GM20431 (cell line): ENCODE data around the gene CARMIL3.
"Not testable (repeated sequence)": the region's sequence is repeated elsewhere in the genome, so short reads cannot be mapped to it uniquely, and the experiment has no call there.

Experiments used
- in situ Hi-C: fragments of 300-500 bp; cut with MseI, MboI; formaldehyde crosslinking; loops from one replicate; pipeline ENCODE4 v1.15.0; 2020; ENCODE audit warnings: low sequenced_read_pairs; ENCODE audit not compliant: unreplicated experiment

The CARMIL3 gene

DNA sequence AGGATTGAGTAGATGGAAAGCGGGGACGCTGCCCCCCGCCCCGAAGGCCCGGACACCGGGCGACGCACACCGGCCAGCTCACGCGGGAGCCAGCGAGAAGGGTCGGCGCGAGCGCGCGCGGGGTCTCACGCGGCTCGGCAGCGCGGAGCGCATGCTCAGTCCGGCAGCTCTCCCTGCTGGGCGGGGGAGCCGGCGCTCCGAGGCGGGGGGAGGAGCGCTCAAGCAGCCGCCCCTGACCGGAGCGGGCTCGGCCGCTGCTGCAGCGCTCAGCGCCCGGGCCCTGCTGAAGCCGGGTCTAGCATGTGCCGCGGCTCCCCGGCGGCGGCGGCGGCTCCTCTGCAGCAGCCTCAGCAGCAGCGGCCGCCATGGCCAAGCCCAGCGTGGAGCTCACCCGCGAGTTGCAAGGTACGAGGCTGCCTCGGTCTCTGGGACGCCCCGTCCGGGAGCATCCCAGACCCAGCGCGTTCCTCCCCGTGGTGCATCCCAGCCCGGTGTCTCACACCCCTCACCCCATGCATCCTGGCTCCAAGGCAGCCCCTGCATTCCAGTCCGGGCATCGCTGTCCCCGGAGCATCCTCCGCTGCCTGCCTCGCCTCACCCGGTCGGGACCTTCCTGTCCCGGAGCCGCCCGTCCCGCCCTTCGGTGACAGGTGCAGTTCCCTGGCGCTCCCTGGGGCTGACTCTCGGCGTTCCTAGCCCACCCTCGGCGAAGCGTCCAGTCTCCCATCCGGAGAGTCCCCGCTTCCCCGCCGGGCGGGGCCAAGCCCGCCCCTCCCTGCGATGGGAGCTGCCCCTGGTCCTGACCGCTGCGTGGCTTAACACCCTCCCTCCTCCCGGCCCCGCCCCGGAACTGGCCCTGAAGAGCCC, at the start of gene CARMIL3:
Gene CARMIL3, plus strand, starts transcription at position 221 of the 867 bp plus-strand sequence. Its CDS starts 145 bp downstream, at position 366.
- in situ Hi-C loops = no loop called here

- in situ Hi-C loops = not testable (repeated sequence)
Measured at GRCh38 chr14:24006471-24006816, 45.4 kb upstream of the CARMIL3 start.

DNA sequence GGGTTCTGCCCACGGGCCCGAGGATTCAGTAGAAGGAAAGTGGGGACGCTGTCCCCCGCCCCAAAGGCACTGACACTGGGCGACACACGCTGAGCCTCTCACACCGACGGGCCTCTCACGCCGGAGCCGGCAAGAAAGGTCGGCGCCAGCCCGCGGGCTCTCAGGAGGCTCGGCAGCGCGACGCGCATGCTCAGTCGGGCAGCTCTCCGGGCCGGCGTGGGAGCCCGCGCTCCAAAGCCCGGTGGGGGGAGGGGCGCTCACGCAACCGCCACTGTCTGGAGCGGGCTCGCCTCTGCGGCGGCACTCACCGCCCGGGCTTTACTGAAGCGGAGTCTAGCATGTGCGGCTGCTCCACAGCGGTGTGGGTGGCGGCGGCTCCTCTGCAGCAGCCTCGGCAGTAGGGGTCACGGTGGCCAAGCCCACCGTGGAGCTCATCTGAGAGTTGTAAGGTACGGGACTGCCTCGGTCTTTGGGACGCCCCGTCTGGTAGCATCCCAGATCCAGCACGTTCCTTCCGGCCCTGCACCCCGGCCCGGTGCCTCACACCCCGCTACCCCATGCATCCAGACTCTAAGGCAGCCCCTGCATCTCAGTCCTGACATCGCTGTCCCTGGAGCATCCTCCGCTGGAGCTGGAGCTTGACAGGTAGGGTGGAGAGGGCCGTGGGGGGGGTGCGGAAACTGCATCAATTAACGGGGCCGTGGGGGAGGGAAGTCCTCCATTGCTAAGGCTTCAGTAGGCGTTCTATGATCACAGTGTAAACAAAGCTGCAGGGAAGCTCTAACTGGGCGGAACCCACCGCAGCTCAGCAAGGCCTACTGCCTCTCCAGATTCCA, 44.8 kb upstream of the CARMIL3 start:
- in situ Hi-C loops = not testable (repeated sequence)

- in situ Hi-C loops = no loop called here
Measured at GRCh38 chr14:24011051-24011450, 40.8 kb upstream of the CARMIL3 start.

- in situ Hi-C loops = not testable (repeated sequence)
Measured at GRCh38 chr14:24012726-24013273, 39.0 kb upstream of the CARMIL3 start.

DNA sequence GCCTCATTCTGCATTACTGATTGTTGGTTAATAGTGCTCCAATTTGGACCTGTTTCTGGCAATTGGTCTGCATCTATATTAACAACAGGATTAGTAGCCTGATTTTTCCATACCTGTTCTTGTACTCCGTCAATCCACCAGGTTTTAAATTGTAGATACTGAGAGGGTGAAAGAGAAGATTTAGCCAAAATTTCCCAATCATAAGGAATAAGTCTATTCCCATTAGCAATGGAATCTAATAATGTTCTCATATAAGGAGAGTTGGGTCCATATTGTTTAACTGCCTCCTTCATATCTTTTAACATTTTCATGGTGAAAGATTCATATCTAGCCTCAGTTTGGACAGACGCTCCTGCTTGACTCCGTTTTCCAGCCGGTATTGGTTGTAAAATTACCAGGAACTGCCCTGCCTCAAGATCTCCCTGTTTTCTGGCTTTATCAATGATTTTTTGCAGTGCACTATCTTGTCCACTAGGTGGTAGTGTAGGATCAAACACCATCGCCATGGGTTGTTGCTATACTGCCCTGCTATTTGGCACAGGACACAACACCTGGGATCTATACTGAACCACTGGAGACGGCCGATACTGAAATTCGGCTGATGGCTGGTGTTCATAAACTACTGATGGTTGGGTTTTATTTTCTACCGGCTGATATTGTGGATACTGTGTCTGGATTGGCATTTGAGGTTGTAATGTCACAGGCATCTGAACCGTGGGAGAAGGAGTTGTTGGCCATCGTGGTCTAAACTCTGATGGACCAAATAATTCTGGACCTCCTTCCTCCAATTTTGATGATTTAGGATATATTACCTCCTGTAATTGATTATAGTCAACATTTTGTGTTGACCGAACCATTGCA, 37.9 kb upstream of the CARMIL3 start:
- in situ Hi-C loops = no loop called here

GRCh38 chr14:24015745-24016144, 36.1 kb upstream of the CARMIL3 start:
- in situ Hi-C loops = not testable (repeated sequence)

DNA sequence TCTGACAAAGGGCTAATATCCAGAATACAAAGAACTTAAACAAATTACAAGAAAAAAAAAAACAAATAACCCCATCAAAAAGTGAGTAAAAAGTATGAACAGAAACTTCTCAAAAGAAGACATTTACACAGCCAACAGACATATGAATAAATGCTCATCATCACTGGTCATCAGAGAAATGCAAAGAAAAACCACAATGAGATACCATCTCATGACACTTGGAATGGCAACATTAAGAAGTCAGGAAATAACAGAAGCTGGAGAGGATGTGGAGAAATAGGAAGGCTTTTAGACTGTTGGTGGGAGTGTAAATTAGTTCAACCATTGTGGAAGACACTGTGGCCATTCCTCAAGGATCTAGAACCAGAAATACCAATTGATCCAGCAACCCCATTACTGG, 32.8 kb upstream of the CARMIL3 start:
- in situ Hi-C loops = not testable (repeated sequence)

DNA sequence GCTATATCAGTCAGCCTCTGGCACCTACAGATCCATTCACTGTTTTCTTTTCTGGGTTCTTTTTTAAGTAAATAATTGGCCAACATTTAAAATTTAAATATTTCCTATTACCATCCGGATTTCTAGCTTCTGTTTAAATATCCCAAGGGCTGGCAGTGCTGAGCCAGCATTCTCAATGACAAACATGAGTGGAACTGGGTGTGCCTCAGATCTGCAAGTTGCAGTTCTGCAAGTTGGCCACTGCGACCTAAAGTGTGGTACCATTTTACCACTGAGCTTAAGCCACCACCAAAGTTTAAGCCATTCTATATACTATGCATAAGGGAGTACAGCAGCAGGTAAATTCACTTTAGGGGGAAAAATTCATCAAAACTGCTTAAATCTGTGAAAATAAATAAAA, 31.9 kb upstream of the CARMIL3 start:
- in situ Hi-C loops = not testable (repeated sequence)

DNA sequence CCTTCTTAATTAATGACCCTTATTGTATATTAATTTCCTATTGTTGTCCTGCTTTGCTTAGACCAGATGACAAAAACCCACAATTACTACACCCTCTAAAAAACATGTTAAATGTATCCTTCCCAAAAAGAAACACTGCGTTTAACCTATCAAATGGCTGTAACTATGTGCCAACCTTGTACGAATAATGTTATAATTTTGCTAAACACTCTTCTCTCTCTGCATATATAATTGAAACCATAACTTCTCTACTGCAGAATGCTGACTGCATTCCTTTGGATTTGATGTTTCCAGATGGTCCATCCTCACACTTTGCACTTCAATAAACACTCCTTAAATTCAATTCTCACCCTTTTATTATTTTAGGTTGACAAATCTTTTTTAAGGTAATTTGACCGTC, 31.3 kb upstream of the CARMIL3 start:
- in situ Hi-C loops = not testable (repeated sequence)

GRCh38 chr14:24024939-24025418, 26.8 kb upstream of the CARMIL3 start:
- in situ Hi-C loops = not testable (repeated sequence)

GRCh38 chr14:24029687-24030086, 22.1 kb upstream of the CARMIL3 start:
- in situ Hi-C loops = not testable (repeated sequence)

DNA sequence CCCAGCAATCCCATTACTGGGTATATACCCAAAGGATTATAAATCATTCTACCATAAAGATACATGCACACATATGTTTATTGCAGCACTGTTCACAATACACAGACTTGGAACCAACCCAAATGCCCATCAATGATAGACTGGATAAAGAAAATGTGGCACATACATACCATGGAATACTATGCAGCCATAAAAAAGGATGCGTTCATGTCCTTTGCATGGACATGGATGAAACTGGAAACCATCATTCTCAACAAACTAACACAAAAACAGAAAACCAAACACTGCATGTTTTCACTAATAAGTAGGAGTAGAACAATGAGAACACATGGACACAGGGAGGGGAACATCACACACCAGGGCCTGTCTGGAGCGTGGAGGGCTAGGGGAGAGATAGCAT, 20.5 kb upstream of the CARMIL3 start:
- in situ Hi-C loops = not testable (repeated sequence)

GRCh38 chr14:24032727-24033418, 18.9 kb upstream of the CARMIL3 start:
- in situ Hi-C loops = no loop called here

DNA sequence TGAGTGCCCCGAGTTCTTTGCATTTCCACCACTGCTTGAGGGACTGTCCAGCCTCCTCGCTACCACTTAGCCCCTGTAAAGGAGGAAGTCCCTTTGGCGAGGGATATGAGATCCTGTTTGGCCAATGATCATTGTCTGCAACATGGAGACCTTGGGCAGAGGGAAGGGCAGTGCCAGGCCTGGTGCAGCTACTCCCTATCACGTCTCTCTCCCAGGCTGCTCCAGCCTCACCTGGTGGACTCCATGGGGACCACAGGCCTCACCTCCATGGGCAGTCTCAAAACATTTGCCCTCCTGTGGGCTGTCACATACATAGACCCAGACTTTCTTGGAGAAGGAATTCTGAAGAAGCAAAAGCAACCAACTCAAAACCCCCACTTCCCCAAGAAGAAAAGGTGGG, 16.0 kb upstream of the CARMIL3 start:
- in situ Hi-C loops = not testable (repeated sequence)

DNA sequence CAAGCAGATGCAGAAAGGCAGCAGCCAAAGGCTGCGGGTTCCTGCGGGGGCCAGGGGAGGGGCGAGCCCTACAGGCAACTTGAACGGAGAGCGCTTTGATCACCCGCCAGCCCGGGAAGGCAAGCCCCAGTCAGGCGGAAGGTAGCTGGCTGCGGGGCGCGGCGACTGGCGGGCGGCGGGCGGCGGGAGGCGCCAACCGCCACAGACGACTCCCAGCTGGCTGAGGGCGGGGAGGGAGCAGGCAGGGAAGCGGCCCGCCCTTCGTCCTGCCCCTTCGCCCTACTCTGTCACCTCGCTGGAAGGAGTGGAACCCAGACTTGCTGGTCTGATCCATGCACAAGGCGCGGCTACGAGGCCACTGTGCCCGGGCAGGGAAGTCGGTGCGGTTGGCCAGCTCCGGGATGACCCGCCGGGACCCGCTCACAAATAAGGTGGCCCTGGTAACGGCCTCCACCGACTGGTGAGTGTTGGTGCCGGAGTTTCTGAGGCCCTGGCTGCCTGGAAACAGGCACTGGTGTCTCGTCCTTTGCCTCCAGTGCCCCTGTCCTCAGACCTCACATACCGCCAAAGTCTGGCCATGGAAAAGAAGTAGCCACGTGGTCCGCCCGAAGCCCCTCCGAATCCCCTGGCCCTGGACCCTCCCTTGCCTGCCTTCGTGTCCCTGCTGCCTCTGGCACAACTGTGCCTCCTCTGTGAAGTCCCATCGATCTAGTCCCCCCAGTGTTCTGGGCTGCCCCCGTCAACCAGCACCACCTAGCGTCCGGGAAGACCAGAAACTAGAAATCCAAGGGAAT, 15.4 kb upstream of the CARMIL3 start:
- in situ Hi-C loops = no loop called here

GRCh38 chr14:24036963-24037657, 14.7 kb upstream of the CARMIL3 start:
- in situ Hi-C loops = not testable (repeated sequence)

- in situ Hi-C loops = no loop called here
Measured at GRCh38 chr14:24037658-24038037, 14.2 kb upstream of the CARMIL3 start.
